ENCODE data around the gene SORCS2. TPM values are rescaled to one million over a fixed set of nuclear protein-coding genes. Genes with fewer than 3 reads are reported as not detected.

SORCS2 gene
- total and polyA plus RNA-seq, 2 of the 8 experiments (the other 6 are each of a cell fraction or from before 2014, with no cell fraction given): 0.36 to 1.8 TPM

DNA sequence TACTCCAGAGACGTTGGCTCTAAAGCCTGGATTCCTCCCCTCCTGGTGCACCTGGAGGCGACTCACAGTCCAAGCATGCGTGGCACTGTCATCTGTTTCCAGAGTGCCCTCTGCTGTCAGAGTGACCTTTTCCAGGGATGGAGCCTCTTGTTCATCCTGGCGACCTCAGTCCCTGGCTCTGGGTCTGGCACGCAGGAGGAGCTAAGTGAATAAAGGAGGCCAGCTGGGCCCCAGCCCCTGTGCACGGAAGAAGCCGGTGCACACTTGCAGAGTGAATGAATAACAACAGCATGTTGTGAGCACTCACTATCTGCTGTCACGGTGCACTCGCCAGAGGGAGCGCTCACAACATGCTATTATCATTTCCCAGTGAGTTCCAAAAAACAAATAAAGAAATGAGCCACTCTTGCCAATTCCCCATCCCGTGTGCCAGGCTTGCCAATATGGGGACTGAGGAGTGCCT lies 270.2 kb downstream of the SORCS2 start:
- no peaks in the 10 kb centered on the region for H3K27me3 ChIP-seq (replicated peaks in 1 of 4; ENCODE audit: control insufficient read depth in 3 of 4, extremely low read depth in 1 of 4, insufficient read depth in 3 of 4, low read length in 3 of 4)
- H2BK12ac ChIP-seq (ENCODE audit: low read depth, low read length): no peak overlapping the region
- no peak overlapping the region for H3K56ac ChIP-seq (replicated peaks; ENCODE audit: insufficient read length, low read depth, low read length)
- no peak overlapping the region for H3K23ac ChIP-seq (ENCODE audit: insufficient read length)
- no peak overlapping the region for H4K5ac ChIP-seq (ENCODE audit: insufficient read length, low read depth, low read length)
- WGBS, 2 experiments (ENCODE audit: extremely low coverage in 1 of 2, insufficient coverage in 1 of 2, insufficient read length in 1 of 2, insufficient replicate concordance in 2 of 2, low coverage in 1 of 2, low lambda C conversion rate in 2 of 2, missing lambda C conversion rate in 1 of 2): 67% methylated on average over 11 of the region's 11 CpGs; no CpG with 5 or more reads in 1 of the 2 experiments
- H3K36me3 ChIP-seq (ENCODE audit: control insufficient read depth in 2 of 4, insufficient read depth in 4 of 4, low read length in 3 of 4): no peaks in the 10 kb centered on the region
- ChIA-PET CTCF (ENCODE audit: partially characterized antibody) (interaction anchor here (0.6 to 3.7 kb wide), 13 partner anchors 9 to 252 kb away, joined by 3 to 21 read pairs (median 4); no protein-coding TSS in a partner anchor), POLR2A (ENCODE audit: partially characterized antibody) (interaction anchor here (1.3 kb wide), 1 partner anchor 13 kb away, joined by 3 read pairs; no protein-coding TSS in a partner anchor)
- H2BK5ac ChIP-seq (ENCODE audit: low read depth, low read length): no peak overlapping the region
- H4K20me1 ChIP-seq (replicated peaks in 1 of 2; ENCODE audit: control insufficient read depth in 1 of 2, insufficient read depth in 2 of 2, low read length in 2 of 2): no peaks in the 10 kb centered on the region
- H3K79me1 ChIP-seq (ENCODE audit: low read depth, low read length): no peaks in the 10 kb centered on the region
- H3K14ac ChIP-seq (ENCODE audit: insufficient read length): no peak overlapping the region
- no peak overlapping the region for H3K9ac ChIP-seq (replicated peaks in 1 of 4; ENCODE audit: extremely low read depth in 1 of 4, low read depth in 3 of 4, low read length in 3 of 4)
- FAIRE-seq (no peak), DNase-seq (ENCODE audit: low read depth in 1 of 2, low spot score in 2 of 2) (peak in 1 of 2 experiments; percentile 19)
- no peak overlapping the region for H3K4ac ChIP-seq (replicated peaks; ENCODE audit: insufficient read length, low read depth, low read length)
- H3K4me1 ChIP-seq (replicated peaks in 1 of 4; ENCODE audit: control insufficient read depth in 3 of 4, insufficient read depth in 4 of 4, low read length in 3 of 4): peaks cover 0 to 14% (median 10%) of the 10 kb centered on the region in 4 experiments; a peak in 6 of 7 replicates
- H3K4me3 ChIP-seq (ENCODE audit: extremely low read depth in 1 of 4, insufficient read depth in 2 of 4, low read depth in 3 of 4, low read length in 4 of 4): no peak overlapping the region
- no peak overlapping the region for H3K18ac ChIP-seq (ENCODE audit: extremely low read depth, low read length)
- H4K8ac ChIP-seq (ENCODE audit: extremely low read depth, insufficient read depth, low read length): peak overlapping the region; percentile 57; the same call in 1 of the 2 replicates
- H3K9me3 ChIP-seq (ENCODE audit: insufficient read depth in 2 of 2, low read depth in 1 of 2, low read length in 1 of 2): peaks cover 7% of the 10 kb centered on the region in 2 experiments; a peak in 3 of 4 replicates
- H4K91ac ChIP-seq (replicated peaks; ENCODE audit: insufficient read length, low read length): no peak overlapping the region
- TF ChIP-seq YY1 (IDR thresholded peaks at IDR 0.05; ENCODE audit: low read depth, low read length) (no peak), TEAD4 (IDR thresholded peaks at IDR 0.05; ENCODE audit: low read depth, low read length) (peak; percentile 44; the same call in 1 of the 2 replicates), JUND (IDR thresholded peaks at IDR 0.05; ENCODE audit: low read length) (peak; percentile 82), MAFK (IDR thresholded peaks at IDR 0.05; ENCODE audit: low read depth, low read length) (no peak), RAD21 (IDR thresholded peaks at IDR 0.05 in 1 of 2, conservative IDR thresholded peaks at IDR 0.05 in 1 of 2; ENCODE audit: low read depth in 2 of 2, low read length in 2 of 2) (peak; percentile 29 to 53; a peak in 3 of 4 replicates), TCF12 (IDR thresholded peaks at IDR 0.05; ENCODE audit: low read depth, low read length) (0 out of 2 replicates have a peak, but pooled peaks have one; percentile 28), SIN3A (conservative IDR thresholded peaks at IDR 0.05 in 1 of 2, IDR thresholded peaks at IDR 0.05 in 1 of 2; ENCODE audit: low read depth in 1 of 2, low read length in 2 of 2) (peak in 1 of 2 experiments; percentile 67; a peak in 1 of 4 replicates)
- TF ChIP-seq, protein P1, sequence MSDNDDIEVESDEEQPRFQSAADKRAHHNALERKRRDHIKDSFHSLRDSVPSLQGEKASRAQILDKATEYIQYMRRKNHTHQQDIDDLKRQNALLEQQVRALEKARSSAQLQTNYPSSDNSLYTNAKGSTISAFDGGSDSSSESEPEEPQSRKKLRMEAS (IDR thresholded peaks at IDR 0.05): peak; percentile 53; the same call in 1 of the 2 replicates
- TF ChIP-seq, protein P2, sequence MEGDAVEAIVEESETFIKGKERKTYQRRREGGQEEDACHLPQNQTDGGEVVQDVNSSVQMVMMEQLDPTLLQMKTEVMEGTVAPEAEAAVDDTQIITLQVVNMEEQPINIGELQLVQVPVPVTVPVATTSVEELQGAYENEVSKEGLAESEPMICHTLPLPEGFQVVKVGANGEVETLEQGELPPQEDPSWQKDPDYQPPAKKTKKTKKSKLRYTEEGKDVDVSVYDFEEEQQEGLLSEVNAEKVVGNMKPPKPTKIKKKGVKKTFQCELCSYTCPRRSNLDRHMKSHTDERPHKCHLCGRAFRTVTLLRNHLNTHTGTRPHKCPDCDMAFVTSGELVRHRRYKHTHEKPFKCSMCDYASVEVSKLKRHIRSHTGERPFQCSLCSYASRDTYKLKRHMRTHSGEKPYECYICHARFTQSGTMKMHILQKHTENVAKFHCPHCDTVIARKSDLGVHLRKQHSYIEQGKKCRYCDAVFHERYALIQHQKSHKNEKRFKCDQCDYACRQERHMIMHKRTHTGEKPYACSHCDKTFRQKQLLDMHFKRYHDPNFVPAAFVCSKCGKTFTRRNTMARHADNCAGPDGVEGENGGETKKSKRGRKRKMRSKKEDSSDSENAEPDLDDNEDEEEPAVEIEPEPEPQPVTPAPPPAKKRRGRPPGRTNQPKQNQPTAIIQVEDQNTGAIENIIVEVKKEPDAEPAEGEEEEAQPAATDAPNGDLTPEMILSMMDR (IDR thresholded peaks at IDR 0.05; ENCODE audit: control extremely low read depth in 1 of 3, insufficient read depth in 1 of 3, low read depth in 1 of 3, low read length in 3 of 3): peak in 1 of 3 experiments; percentile 42; a peak in 1 of 4 replicates
- H2AFZ ChIP-seq (ENCODE audit: low read length): no peak overlapping the region
- H2BK120ac ChIP-seq (replicated peaks; ENCODE audit: low read depth, low read length): no peak overlapping the region
- H3K4me2 ChIP-seq (ENCODE audit: insufficient read depth in 1 of 2, low read depth in 2 of 2, low read length in 2 of 2): no peak overlapping the region
- no peak overlapping the region for H2AK5ac ChIP-seq (ENCODE audit: low read depth, low read length)
- no peak overlapping the region for H3K27ac ChIP-seq (ENCODE audit: low read depth, low read length)
- no peaks in the 10 kb centered on the region for H3K23me2 ChIP-seq (ENCODE audit: low read depth, low read length)
- no peak overlapping the region for H2BK15ac ChIP-seq (ENCODE audit: low read length)
- no peak overlapping the region for H2BK20ac ChIP-seq (ENCODE audit: low read length)
- no peaks in the 10 kb centered on the region for H3K79me2 ChIP-seq (ENCODE audit: control insufficient read depth in 1 of 2, insufficient read depth in 2 of 2, low read length in 2 of 2)
